Urothelium cell line (cell line): Measurements from ENCODE around the gene IGSF8.
"Not testable (repeated sequence)": the region's sequence is repeated elsewhere in the genome, so short reads cannot be mapped to it uniquely, and the experiment has no call there.

ENCODE experiments used
- DNase-seq: peaks from one replicate; pipeline ENCODE4 v3.0.0; 2011; ENCODE audit warnings: low spot score, mixed read lengths
- FAIRE-seq: peaks from 2 replicates; lab custom pipeline; 2011; peaks lifted over from hg19 to GRCh38; lab: Jason Lieb, UNC

IGSF8 gene

GRCh38 chr1:160127381-160127780, 29.0 kb upstream of the IGSF8 start:
- FAIRE-seq (no peak), DNase-seq (no peak)

GRCh38 chr1:160126342-160126741, 27.9 kb upstream of the IGSF8 start:
- FAIRE-seq, DNase-seq: not testable (repeated sequence)

DNA sequence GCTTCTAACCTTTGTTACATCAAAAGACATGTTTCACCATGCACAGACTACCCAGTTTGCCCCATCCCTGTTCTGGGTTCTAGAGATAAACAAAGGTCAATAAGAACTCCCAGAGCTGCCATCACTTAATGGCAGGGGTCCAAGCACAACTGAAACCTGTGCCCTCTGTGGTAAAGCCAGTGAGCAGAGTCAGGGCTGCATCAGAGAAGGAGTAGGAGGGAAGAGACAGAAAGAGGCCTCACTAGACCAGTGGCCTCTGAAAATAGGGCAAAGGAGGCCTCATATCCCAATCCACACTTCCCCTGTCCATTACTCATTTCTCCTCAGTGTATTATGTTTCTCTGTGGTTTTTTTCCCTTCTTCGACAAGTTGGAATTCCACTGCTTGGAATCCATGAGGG, 27.3 kb upstream of the IGSF8 start:
- FAIRE-seq (no peak), DNase-seq (peak; percentile 64)

DNA sequence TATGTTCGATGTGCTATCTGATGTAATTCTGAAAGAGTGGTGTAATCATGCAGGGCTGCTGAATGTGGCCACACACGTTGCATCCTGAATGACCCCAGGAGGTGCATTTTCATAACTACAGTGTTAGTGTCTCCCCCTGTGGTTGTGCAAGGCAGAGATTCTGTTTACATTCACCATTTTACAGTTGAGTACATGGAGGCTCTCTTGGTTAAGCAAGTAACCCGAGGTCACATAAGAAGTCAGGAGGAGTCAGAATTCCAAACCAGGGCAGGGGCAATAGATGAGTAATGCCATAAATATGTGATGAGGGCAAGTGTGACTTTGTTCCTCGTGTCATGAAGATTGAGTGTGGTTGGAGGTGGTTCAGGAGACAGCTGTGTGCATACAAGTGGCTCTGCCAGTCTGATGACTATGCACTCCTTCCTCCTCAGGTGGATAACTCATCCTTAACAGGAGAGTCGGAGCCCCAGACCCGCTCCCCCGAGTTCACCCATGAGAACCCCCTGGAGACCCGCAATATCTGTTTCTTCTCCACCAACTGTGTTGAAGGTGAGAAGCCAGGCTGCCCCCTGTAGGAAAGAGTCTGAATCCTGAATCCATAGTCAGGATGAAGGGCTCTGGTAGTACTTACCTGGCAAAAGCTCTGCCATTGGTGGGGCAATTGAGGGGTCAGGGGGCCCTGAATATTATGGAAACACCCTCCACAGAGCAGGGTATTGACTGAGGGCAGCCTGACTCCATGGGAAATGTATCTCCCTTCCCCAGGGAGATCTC, 26.5 kb upstream of the IGSF8 start:
- peak; percentile 96 for FAIRE-seq
- DNase-seq, result peak; percentile 90

DNA sequence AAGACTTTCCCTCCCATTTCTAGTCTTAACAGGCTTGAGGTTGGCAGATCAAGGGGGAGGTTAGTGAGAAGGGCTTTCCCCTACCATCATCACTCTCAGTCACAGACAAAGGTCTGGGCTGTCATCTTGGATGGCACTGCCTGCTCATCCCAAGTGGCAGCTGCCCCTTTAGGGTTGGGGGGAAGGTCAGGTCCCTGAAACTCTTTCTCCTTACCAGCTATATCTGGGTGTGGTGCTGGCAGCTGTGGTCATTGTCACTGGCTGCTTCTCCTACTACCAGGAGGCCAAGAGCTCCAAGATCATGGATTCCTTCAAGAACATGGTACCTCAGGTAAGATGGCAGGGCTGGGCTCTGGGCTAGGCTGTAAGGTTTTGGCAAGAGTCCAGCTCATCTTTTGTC, 25.3 kb upstream of the IGSF8 start:
- no peak for DNase-seq
- no peak for FAIRE-seq

DNA sequence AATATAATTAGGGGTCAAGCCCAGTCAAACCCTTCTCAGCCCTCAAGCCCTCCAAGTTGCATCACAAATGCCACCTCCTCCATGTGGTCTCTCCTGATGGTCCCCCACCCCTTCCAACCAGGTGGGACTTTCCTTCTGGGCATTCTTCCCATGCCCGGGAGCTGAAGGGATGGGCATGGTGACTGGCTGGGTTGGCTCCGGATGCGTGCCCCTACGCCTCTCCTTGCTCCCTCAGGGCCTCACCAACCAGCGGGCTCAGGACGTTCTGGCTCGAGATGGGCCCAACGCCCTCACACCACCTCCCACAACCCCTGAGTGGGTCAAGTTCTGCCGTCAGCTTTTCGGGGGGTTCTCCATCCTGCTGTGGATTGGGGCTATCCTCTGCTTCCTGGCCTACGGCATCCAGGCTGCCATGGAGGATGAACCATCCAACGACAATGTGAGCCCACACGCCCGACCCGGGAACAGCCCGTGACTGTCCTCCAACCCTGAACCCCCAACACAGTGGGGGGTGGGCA, 24.6 kb upstream of the IGSF8 start:
- DNase-seq (no peak), FAIRE-seq (no peak)

- no peak for DNase-seq
- no peak for FAIRE-seq
Measured at GRCh38 chr1:160121388-160121787, 23.0 kb upstream of the IGSF8 start.

DNA sequence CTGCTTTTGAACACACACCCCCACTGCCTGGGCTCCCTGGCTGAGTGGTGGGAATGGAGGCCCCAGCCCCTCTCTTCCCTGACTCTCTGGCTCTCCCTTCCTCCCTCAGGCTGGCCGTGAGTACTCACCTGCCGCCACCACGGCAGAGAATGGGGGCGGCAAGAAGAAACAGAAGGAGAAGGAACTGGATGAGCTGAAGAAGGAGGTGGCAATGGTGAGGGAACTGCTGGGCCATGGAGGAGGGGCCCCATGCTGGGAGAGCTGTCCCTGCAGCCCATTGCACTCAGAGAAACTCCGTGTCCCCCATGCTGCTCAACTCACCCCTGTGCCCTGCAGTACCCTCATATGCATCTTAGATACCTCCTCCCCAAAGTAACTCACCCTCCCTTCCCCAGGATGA, 22.4 kb upstream of the IGSF8 start:
- FAIRE-seq (no peak), DNase-seq (no peak)

DNA sequence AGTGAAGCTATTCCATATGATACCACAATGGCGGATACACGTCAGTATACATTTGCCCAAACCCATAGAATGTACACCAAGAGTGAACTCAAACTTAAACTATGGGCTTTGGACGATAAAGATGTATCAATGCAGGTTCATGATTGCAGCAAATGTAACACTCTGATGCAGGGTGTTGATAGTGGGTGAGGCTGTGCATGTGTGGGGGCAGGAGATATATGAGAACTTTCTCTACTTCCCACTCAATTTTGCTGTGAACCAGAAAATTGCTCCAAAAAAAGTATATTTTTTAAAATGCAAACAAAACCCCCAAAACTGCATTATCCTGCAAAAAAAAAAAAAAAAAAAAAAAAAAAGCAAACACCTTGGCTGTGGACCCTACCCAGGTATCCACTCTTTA, 20.5 kb upstream of the IGSF8 start:
- FAIRE-seq (no peak), DNase-seq (no peak)

- DNase-seq, result peak; percentile 26
- FAIRE-seq, result no peak
Measured at GRCh38 chr1:160117709-160118183, 19.3 kb upstream of the IGSF8 start.

- FAIRE-seq (no peak), DNase-seq (no peak)
Measured at GRCh38 chr1:160117300-160117699, 18.9 kb upstream of the IGSF8 start.

GRCh38 chr1:160116283-160117147, 18.1 kb upstream of the IGSF8 start:
- FAIRE-seq (no peak), DNase-seq (no peak)

GRCh38 chr1:160115545-160116282, 17.3 kb upstream of the IGSF8 start, which contains the start of gene ATP1A2:
TSS of gene ATP1A2 (plus strand) at chr1:160115759. CDS start at chr1:160115862, 103 bp downstream.
- DNase-seq, result no peak
- FAIRE-seq, result no peak

DNA sequence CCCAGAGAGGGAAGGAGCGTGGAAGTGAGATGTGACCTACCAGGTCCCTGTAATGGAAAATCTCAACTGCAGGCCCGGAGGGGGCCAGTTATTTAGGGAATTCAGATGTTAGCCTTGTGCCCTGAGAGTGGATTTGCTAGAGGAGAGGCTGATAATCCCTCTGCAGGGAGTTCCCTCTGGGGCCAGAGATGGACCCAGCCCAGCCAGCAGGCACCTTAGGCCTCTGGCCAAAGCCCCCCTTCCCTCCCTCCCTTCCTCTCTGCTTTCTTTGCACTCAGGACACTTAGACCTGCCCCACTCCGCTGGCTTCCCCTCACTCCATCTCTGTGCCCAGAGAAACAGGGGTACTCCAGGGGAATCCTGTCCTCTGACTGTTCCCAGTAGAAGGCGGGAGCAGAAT, 15.7 kb upstream of the IGSF8 start:
- no peak for FAIRE-seq
- DNase-seq, result no peak

DNA sequence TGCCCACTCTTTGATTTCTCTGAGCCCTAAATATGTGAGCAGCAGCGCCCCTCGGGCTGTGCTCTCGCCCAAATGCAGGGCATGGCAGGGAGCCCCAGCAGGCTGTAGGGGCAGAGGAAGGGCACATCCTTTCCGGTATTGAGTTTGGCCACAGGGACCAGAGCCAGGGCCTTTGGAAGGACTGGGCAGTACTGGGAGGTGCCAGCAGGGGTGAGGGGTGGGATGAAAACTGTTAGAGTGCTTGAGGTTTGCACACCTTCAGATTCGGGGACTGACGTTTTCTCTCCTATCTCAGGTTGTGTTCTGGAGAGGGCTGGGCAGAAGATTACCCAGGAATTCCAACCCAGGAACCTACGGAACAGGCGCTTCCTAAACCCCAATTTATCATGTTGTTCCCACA, 15.0 kb upstream of the IGSF8 start:
- FAIRE-seq (no peak), DNase-seq (no peak)

DNA sequence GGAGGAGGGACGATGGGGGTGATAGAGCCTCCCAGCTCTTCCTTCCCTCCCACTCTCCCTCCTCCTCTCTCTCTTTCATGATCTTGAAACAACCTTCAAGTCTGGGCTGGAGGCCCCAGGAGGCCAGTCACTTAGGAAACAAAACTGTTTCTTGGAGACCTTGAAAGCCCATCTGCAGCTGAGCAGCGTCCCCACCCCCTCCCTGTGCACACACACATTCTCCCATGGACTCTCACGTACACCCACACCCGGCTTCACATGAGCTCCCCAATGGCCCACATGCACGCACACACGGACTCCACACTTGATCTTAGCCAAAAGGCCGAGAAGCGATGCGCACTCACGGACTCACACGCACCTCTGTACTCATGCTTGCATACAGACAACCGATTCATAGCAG, 13.9 kb upstream of the IGSF8 start:
- FAIRE-seq, result no peak

GRCh38 chr1:160111462-160111861, 13.0 kb upstream of the IGSF8 start:
- not testable (repeated sequence) for FAIRE-seq, DNase-seq

More for the DNA sequence above, 13.9 kb upstream of the IGSF8 start:
- DNase-seq, result no peak

- DNase-seq (no peak), FAIRE-seq (no peak)
Measured at GRCh38 chr1:160109686-160110085, 11.3 kb upstream of the IGSF8 start.

GRCh38 chr1:160108888-160109662, 10.7 kb upstream of the IGSF8 start:
- peak; percentile 41 for DNase-seq

DNA sequence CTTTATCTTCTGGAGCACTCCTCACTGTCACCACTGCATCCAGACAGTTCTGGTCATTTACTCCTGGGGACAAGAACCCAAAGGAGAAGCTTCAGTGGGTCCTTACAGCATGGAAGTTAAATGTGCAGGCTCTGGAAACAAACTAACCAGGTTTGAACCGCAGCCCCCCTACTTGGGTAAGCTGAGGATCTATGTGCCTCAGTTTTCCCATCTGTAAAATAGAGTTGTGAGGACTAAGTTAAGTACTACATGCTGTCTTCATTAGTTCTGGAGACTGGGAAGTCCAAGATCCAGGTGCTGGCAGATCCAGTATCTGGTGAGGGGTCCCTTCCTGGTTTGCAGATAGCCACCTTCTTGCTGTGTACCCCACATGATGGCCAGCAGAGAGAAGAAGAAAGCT, 9.1 kb upstream of the IGSF8 start:
- FAIRE-seq, result no peak

More at GRCh38 chr1:160108888-160109662, 10.7 kb upstream of the IGSF8 start:
- no peak for FAIRE-seq

More for the DNA sequence above, 9.1 kb upstream of the IGSF8 start:
- no peak for DNase-seq
